ENCODE data around the gene ITGA1.
"Not testable (repeated sequence)": the region's sequence is repeated elsewhere in the genome, so short reads cannot be mapped to it uniquely, and the experiment has no call there.

ITGA1 gene

DNA sequence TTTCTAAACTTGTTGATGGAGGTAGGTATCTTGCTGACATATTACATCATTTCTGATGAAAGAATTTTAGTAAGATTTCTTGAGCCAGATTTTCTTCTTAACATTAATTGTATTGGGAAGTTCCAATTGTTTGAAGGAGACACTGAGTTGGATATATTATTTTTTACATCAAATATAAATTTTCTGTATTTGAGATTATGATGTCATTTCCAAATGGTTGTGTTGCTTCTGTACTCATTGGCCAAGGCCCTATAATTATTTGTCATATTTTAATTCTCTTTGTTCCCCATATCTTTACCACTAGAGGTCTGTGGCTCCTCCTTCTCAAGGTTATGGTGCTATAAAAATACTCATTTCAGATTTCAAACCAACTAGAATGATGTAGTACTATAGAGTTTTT is 53.4 kb downstream of the ITGA1 start:
- H3K9me3 ChIP-seq = no peaks in the 10 kb centered on the region
- no peaks in the 10 kb centered on the region for H3K36me3 ChIP-seq
- intact Hi-C loops (cut with DNase I; ENCODE audit: low total_unique reads) = no loop called here
- no peaks in the 10 kb centered on the region for H3K27me3 ChIP-seq
- peak overlapping the region; percentile 76 to 81 for H3K27ac ChIP-seq
- peaks cover 0 to 97% (median 14%) of the 10 kb centered on the region in 4 donors for H3K4me1 ChIP-seq
- H3K4me3 ChIP-seq = no peak overlapping the region
- no peak for DNase-seq
- TF ChIP-seq, protein P1, sequence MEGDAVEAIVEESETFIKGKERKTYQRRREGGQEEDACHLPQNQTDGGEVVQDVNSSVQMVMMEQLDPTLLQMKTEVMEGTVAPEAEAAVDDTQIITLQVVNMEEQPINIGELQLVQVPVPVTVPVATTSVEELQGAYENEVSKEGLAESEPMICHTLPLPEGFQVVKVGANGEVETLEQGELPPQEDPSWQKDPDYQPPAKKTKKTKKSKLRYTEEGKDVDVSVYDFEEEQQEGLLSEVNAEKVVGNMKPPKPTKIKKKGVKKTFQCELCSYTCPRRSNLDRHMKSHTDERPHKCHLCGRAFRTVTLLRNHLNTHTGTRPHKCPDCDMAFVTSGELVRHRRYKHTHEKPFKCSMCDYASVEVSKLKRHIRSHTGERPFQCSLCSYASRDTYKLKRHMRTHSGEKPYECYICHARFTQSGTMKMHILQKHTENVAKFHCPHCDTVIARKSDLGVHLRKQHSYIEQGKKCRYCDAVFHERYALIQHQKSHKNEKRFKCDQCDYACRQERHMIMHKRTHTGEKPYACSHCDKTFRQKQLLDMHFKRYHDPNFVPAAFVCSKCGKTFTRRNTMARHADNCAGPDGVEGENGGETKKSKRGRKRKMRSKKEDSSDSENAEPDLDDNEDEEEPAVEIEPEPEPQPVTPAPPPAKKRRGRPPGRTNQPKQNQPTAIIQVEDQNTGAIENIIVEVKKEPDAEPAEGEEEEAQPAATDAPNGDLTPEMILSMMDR (IDR thresholded peaks at IDR 0.05) = no peak

DNA sequence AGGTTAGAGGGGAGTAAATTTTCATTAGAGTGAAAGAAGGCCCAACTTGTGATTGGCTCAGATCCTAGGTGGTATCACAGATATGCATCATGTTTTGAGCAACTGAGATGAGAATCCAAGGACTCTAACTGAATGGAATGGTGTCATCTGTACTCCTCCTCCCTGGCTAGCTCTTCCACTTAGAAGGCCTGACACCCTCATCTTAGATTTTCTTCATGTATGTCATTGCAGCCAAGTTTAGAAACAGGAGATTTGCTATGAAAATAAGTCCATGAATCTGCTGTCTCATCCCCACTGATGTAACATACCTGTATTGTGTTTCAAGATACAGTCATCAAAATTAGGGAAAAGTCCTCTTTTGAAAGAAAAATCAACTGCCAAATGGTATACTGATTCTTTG is 54.4 kb downstream of the ITGA1 start:
- intact Hi-C loops (cut with DNase I; ENCODE audit: low total_unique reads) = no loop called here
- H3K36me3 ChIP-seq = no peaks in the 10 kb centered on the region
- peak overlapping the region; percentile 76 to 81 for H3K27ac ChIP-seq
- no peak overlapping the region for H3K4me3 ChIP-seq
- TF ChIP-seq, protein P1 (IDR thresholded peaks at IDR 0.05) = no peak
- no peaks in the 10 kb centered on the region for H3K27me3 ChIP-seq
- H3K9me3 ChIP-seq = no peaks in the 10 kb centered on the region
- H3K4me1 ChIP-seq = peaks cover 0 to 97% (median 19%) of the 10 kb centered on the region in 4 donors
- no peak for DNase-seq

DNA sequence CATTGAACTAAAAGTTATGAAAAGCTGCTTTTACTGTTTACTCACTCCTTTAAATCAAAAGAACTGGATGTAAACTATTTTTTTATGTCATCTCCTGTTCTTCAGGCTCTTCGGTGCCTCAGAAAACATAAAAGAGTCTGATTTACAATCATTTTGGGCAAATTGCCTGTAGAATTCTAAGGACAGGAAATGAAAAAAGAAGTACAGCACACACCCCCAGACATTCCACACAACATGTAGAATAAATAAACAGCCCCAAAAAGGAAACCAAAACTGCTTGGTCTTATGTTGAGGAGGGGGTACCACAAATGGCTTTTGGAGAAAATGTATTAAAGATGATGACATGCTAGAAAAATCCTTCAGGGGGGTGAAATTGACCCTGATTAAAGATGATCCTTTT is 57.2 kb downstream of the ITGA1 start:
- intact Hi-C loops (cut with DNase I; ENCODE audit: low total_unique reads) = no loop called here
- no peak for DNase-seq
- TF ChIP-seq, protein P1 (IDR thresholded peaks at IDR 0.05) = no peak
- peak overlapping the region; percentile 63 to 81 for H3K27ac ChIP-seq
- peaks cover 0 to 83% (median 17%) of the 10 kb centered on the region in 4 donors for H3K4me1 ChIP-seq
- H3K36me3 ChIP-seq = no peaks in the 10 kb centered on the region
- H3K4me3 ChIP-seq = peak overlapping the region in 1 of 2 donors; percentile 6
- no peaks in the 10 kb centered on the region for H3K9me3 ChIP-seq
- H3K27me3 ChIP-seq = no peaks in the 10 kb centered on the region

DNA sequence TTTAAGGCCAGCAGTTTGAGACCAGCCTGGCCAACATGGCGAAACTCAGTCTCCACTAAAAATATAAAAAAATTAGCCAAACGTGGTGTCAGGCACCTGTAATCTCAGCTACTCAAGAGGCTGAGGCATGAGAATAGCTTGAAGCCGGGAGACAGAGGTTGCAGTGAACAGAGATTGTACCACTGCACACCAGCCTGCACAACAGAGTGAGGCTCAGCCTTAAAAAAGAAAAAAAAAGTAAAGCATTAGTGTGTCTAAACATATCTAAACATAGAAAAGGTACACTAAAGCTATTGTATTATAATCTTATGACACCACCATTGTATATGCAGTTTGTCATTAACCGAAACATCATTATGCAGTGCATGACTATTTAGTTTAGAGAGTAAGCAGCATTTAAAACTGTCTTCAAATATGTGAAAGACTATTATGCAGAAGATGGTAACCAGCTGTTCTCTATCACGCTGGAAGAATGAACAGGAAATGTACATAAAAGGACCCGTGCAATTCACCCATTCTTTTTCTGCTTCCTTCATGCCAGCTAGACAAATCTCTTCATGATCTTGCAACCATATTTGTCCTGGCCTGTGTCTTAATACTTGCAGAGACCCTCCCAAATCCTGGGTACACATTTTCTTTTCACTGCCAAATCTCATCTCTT is 58.6 kb downstream of the ITGA1 start:
- intact Hi-C loops (cut with DNase I; ENCODE audit: low total_unique reads) = no loop called here
- Histone ChIP-seq H3K27me3 (no peaks in the 10 kb centered on the region), H3K4me3 (no peak overlapping the region), H3K9me3 (no peaks in the 10 kb centered on the region), H3K36me3 (peaks cover 0 to 10% (median 0%) of the 10 kb centered on the region in 3 donors), H3K4me1 (peaks cover 0 to 73% (median 16%) of the 10 kb centered on the region in 4 donors), H3K27ac (peak overlapping the region; percentile 63 to 81)
- DNase-seq = no peak
- TF ChIP-seq, protein P1 (IDR thresholded peaks at IDR 0.05) = no peak

DNA sequence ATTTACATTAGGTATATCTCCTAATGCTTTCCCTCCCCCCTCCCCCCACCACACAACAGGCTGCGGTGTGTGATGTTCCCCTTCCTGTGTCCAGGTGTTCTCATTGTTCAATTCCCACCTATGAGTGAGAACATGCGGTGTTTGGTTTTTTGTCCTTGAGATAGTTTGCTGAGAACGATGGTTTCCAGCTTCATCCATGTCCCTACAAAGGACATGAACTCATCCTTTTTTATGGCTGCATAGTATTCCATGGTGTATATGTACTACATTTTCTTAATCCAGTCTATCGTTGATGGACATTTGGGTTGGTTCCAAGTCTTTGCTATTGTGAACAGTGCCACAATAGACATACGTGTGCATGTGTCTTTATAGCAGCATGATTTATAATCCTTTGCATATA is 61.0 kb downstream of the ITGA1 start:
- intact Hi-C loops (cut with DNase I; ENCODE audit: low total_unique reads); H3K27ac ChIP-seq; H3K4me3 ChIP-seq; H3K27me3 ChIP-seq; H3K9me3 ChIP-seq; DNase-seq: not testable (repeated sequence)
- Histone ChIP-seq H3K4me1 (peaks cover 0 to 62% (median 16%) of the 10 kb centered on the region in 4 donors), H3K36me3 (peaks cover 0 to 10% (median 0%) of the 10 kb centered on the region in 3 donors)

DNA sequence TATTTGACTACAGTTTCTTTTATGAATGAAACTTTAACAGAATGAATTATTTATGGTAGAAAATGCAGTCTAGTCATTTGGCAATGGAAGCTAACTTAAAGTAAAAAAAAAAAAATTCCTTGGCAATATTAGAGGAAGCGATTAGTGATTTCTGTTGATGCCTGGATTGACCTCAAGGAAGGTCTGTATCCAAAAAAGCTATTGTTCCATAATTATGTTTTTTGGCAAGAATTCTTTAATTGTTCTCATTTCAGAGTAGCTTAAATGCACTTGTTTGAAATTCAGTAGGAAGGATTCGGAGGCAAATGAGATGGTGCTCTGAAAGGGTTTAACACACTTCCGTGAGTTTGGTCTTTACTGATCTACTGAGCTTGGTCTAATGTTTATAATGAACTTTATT is 61.8 kb downstream of the ITGA1 start:
- Histone ChIP-seq H3K4me3 (no peak overlapping the region), H3K27me3 (no peaks in the 10 kb centered on the region), H3K27ac (no peak overlapping the region), H3K4me1 (peaks cover 0 to 62% (median 16%) of the 10 kb centered on the region in 4 donors), H3K36me3 (peaks cover 0 to 10% (median 0%) of the 10 kb centered on the region in 3 donors), H3K9me3 (no peaks in the 10 kb centered on the region)
- TF ChIP-seq, protein P1 (IDR thresholded peaks at IDR 0.05) = no peak
- intact Hi-C loops (cut with DNase I; ENCODE audit: low total_unique reads) = no loop called here
- no peak for DNase-seq
